B cell (primary cell): ENCODE data around the gene TGDS. TPM values are rescaled to one million over a fixed set of nuclear protein-coding genes. Genes with fewer than 3 reads are reported as not detected.
"Not testable (repeated sequence)": the region's sequence is repeated elsewhere in the genome, so short reads cannot be mapped to it uniquely, and the experiment has no call there.

ENCODE experiments used
- ATAC-seq: fragments of 200-7000 bp; cut with Tn5 transposase; one replicate; pipeline ENCODE4 v1.10.0; 2021; ENCODE audit warnings: low read depth, mild to moderate bottlenecking, moderate number of reproducible peaks, moderate library complexity
- CTCF ChIA-PET: fragments of 350-600 bp; sonication (Branson Sonifier 250); formaldehyde crosslinking; loops from one replicate; lab custom pipeline; 2021; ENCODE audit warnings: antibody characterized with exemption, inconsistent platforms; lab: Charles Lee
- POLR2A ChIA-PET: fragments of 350-600 bp; sonication (Branson Sonifier 250); formaldehyde crosslinking; loops from one replicate; lab custom pipeline; 2021; ENCODE audit warnings: antibody characterized with exemption; lab: Charles Lee
- DNase-seq: peaks from one replicate; pipeline ENCODE4 v3.0.0; 2013
- H2AFZ ChIP-seq: 2 replicates; pipeline ENCODE4 v1.6.1; 2012; ENCODE audit warnings: mild to moderate bottlenecking, low read depth, low read length; ENCODE audit not compliant: insufficient read depth, poor library complexity, severe bottlenecking
- H3K27ac ChIP-seq, 2 donors: 1 replicate in 1 of 2; 2 replicates in 1 of 2; pipeline ENCODE4 v1.5.1; 2012 to 2013; ENCODE audit warnings: low read length in 2 of 2, mild to moderate bottlenecking in 2 of 2, moderate library complexity in 1 of 2
- H3K27me3 ChIP-seq, 4 experiments: fragments of 200-600 bp in 1 of 4; sonication (generic) in 1 of 4; replicated peaks in 1 of 4; 1 replicate in 2 of 4; 2 replicates in 2 of 4; pipeline versions ENCODE4 v1.6.1 to v1.7.0; 2013 to 2016; ENCODE audit warnings: low read length in 3 of 4, mild to moderate bottlenecking in 2 of 4, mixed read lengths in 1 of 4, moderate library complexity in 1 of 4; ENCODE audit not compliant: insufficient read depth in 4 of 4, control insufficient read depth in 3 of 4; ENCODE audit errors: control extremely low read depth in 1 of 4
- H3K36me3 ChIP-seq, 2 experiments: replicated peaks in 1 of 2; 1 replicate in 1 of 2; 2 replicates in 1 of 2; pipeline versions ENCODE4 v1.6.1 to v1.7.1; 2013; ENCODE audit warnings: low read length in 1 of 2; ENCODE audit not compliant: insufficient read depth in 2 of 2, control insufficient read depth in 1 of 2; ENCODE audit errors: control extremely low read depth in 1 of 2, extremely low read depth in 1 of 2
- H3K4me1 ChIP-seq, 2 donors: fragments of 200-600 bp in 1 of 2; sonication (generic) in 1 of 2; 1 replicate in 1 of 2; 2 replicates in 1 of 2; pipeline versions ENCODE4 v1.5.1 to v1.6.1; 2013 to 2017; ENCODE audit warnings: low read length in 2 of 2; ENCODE audit not compliant: control insufficient read depth in 2 of 2, insufficient read depth in 2 of 2
- H3K4me2 ChIP-seq: replicated peaks from 2 replicates; pipeline ENCODE3; 2012; ENCODE audit warnings: mild to moderate bottlenecking, low read depth, low read length; ENCODE audit not compliant: poor library complexity, severe bottlenecking
- H3K4me3 ChIP-seq, 5 experiments: fragments of 200-600 bp in 1 of 5; sonication (generic) in 1 of 5; 1 replicate in 3 of 5; 2 replicates in 2 of 5; pipeline versions ENCODE4 v1.5.1 to v1.7.0; 2011 to 2016; ENCODE audit warnings: low read length in 4 of 5, mild to moderate bottlenecking in 4 of 5, low read depth in 2 of 5, control low read depth in 1 of 5, moderate library complexity in 1 of 5; ENCODE audit not compliant: insufficient read depth in 1 of 5; ENCODE audit errors: control extremely low read depth in 1 of 5, extremely low read depth in 1 of 5
- H3K79me2 ChIP-seq: fragments of 200-600 bp; sonication (generic); one replicate; pipeline ENCODE4 v1.6.0; 2016; ENCODE audit warnings: low read length; ENCODE audit not compliant: control insufficient read depth, insufficient read depth
- H3K9ac ChIP-seq: fragments of 200-600 bp; sonication (generic); 2 replicates; pipeline ENCODE4 v1.6.1; 2017; ENCODE audit warnings: mild to moderate bottlenecking, low read length, moderate library complexity
- H3K9me3 ChIP-seq, 3 donors: one replicate each; pipeline versions ENCODE4 v1.6.1 to v1.7.1; 2013; ENCODE audit warnings: low read length in 2 of 3; ENCODE audit not compliant: control insufficient read depth in 2 of 3, insufficient read depth in 1 of 3; ENCODE audit errors: control extremely low read depth in 1 of 3
- H4K20me1 ChIP-seq: 2 replicates; pipeline ENCODE4 v1.6.0; 2012; ENCODE audit warnings: mild to moderate bottlenecking, low read length; ENCODE audit not compliant: insufficient read depth, control insufficient read depth, poor library complexity, severe bottlenecking
- H3K27ac Mint-ChIP-seq: one replicate; pipeline ENCODE4 v1.8.0; 2021; ENCODE audit warnings: mixed read lengths
- H3K27me3 Mint-ChIP-seq: one replicate; pipeline ENCODE4 v1.8.0; 2021; ENCODE audit warnings: mixed read lengths
- H3K4me1 Mint-ChIP-seq: one replicate; pipeline ENCODE4 v1.8.0; 2021; ENCODE audit warnings: mixed read lengths
- H3K4me3 Mint-ChIP-seq: one replicate; pipeline ENCODE4 v1.8.0; 2021; ENCODE audit warnings: mixed read lengths
- H3K9me3 Mint-ChIP-seq: one replicate; pipeline ENCODE4 v1.8.0; 2022; ENCODE audit warnings: mixed read lengths; ENCODE audit not compliant: insufficient read depth
- EZH2 ChIP-seq: IDR thresholded peaks from 2 replicates; pipeline ENCODE4 v1.6.1; 2012; ENCODE audit warnings: borderline replicate concordance, low read depth, mild to moderate bottlenecking, moderate library complexity, low read length; ENCODE audit not compliant: insufficient read depth, poor library complexity, severe bottlenecking
- WGBS: methylation state at CpG from one replicate; pipeline ENCODE4 v1.1.5; 2013; ENCODE audit warnings: missing lambda C conversion rate; ENCODE audit not compliant: insufficient coverage; 5-methylcytosine and 5-hydroxymethylcytosine counted together
- intact Hi-C: fragments of 100-400 bp; cut with micrococcal nuclease; formaldehyde crosslinking; loops from one replicate; pipeline ENCODE4 v1.10.0; 2022
- polyA plus RNA-seq: library from polyadenylated mRNA; depleted of rRNA; stranded (reverse); fragments of >200 nt; gene quantifications from 2 replicates; pipeline ENCODE4 v1.2.3, GENCODE V29; 2012
- total RNA-seq, 2 donors: library from RNA; stranded (reverse); fragments of 120-200 nt in 1 of 2; gene quantifications; 1 replicate in 1 of 2; 2 replicates in 1 of 2; pipeline versions ENCODE4 v1.2.3 to v1.2.4, GENCODE V29; 2013 to 2022
- TF ChIP-seq, protein P1 (sequence below): fragments of 200-600 bp; IDR thresholded peaks from one replicate; pipeline ENCODE4 v1.8.0; 2022; ENCODE audit warnings: antibody characterized with exemption, mild to moderate bottlenecking

Gene TGDS
- total and polyA plus RNA-seq, 2 donors (not counting 1 experiment from before 2014, with no cell fraction given) = 11.7 to 14.7 TPM

DNA sequence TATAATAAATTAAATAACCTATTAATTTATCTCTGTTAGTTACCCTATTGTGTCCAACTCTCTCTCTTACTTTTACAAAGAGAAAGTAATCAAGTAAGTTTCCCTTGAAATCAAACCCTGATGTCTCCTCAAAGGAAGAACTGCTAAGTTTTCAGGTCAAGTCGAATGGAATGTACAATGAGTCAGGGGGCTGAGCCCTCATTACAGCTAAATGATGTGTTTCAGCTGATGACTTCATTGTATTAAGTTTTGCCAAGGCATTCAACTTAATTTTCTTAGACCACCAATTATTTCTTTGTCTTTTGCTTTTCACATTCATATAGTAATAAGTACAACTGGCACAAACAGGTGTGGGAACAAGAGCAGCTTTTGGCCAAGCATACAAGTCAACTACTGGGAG lies 61.8 kb downstream of the TGDS start:
- H3K4me2 ChIP-seq = no peak overlapping the region
- H3K9me3 Mint-ChIP-seq = no peaks in the 10 kb centered on the region
- ATAC-seq (no peak), DNase-seq (no peak)
- no CpG with 5 or more reads among the region's 1 CpG for WGBS
- H3K27ac Mint-ChIP-seq = no peak overlapping the region
- H3K36me3 ChIP-seq = no peaks in the 10 kb centered on the region
- H3K27ac ChIP-seq = no peak overlapping the region
- intact Hi-C loops = no loop called here
- H4K20me1 ChIP-seq = no peaks in the 10 kb centered on the region
- CTCF ChIA-PET = no interaction called here
- no peaks in the 10 kb centered on the region for H3K4me1 ChIP-seq
- H3K4me1 Mint-ChIP-seq = no peaks in the 10 kb centered on the region
- H3K4me3 Mint-ChIP-seq = no peak overlapping the region
- no peaks in the 10 kb centered on the region for H3K27me3 ChIP-seq
- H3K9ac ChIP-seq = no peak overlapping the region
- peaks cover 0 to 1% (median 0%) of the 10 kb centered on the region in 3 donors for H3K9me3 ChIP-seq
- no peak overlapping the region for H2AFZ ChIP-seq
- TF ChIP-seq, protein P1, sequence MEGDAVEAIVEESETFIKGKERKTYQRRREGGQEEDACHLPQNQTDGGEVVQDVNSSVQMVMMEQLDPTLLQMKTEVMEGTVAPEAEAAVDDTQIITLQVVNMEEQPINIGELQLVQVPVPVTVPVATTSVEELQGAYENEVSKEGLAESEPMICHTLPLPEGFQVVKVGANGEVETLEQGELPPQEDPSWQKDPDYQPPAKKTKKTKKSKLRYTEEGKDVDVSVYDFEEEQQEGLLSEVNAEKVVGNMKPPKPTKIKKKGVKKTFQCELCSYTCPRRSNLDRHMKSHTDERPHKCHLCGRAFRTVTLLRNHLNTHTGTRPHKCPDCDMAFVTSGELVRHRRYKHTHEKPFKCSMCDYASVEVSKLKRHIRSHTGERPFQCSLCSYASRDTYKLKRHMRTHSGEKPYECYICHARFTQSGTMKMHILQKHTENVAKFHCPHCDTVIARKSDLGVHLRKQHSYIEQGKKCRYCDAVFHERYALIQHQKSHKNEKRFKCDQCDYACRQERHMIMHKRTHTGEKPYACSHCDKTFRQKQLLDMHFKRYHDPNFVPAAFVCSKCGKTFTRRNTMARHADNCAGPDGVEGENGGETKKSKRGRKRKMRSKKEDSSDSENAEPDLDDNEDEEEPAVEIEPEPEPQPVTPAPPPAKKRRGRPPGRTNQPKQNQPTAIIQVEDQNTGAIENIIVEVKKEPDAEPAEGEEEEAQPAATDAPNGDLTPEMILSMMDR = no peak
- TF ChIP-seq EZH2 = no peak
- H3K79me2 ChIP-seq = no peaks in the 10 kb centered on the region
- H3K27me3 Mint-ChIP-seq = peaks cover 16% of the 10 kb centered on the region
- no peak overlapping the region for H3K4me3 ChIP-seq
- POLR2A ChIA-PET = no interaction called here

DNA sequence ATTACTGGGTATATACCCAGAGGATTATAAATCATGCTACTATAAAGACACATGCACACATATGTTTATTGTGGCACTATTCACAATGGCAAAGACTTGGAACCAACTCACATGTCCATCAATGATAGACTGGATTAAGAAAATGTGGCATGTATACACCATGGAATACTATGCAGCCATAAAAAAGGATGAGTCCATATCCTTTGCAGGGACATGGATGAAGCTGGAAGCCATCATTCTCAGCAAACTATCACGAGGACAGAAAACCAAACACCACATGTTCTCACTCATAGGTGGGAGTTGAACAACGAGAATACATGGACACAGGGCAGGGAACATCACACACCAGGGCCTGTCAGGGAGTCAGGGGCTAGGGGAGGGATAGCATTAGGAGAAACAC lies 63.7 kb downstream of the TGDS start:
- H3K79me2 ChIP-seq, intact Hi-C loops, H3K9me3 Mint-ChIP-seq, H2AFZ ChIP-seq, POLR2A ChIA-PET, H3K9ac ChIP-seq, H3K4me3 ChIP-seq, DNase-seq, H3K9me3 ChIP-seq, CTCF ChIA-PET, H4K20me1 ChIP-seq, H3K4me1 ChIP-seq, H3K4me1 Mint-ChIP-seq, ATAC-seq, H3K27ac ChIP-seq, H3K4me3 Mint-ChIP-seq, H3K4me2 ChIP-seq, H3K36me3 ChIP-seq, H3K27me3 ChIP-seq: not testable (repeated sequence)
- Mint-ChIP-seq H3K27ac (peak overlapping the region; percentile 4), H3K27me3 (peaks cover 24% of the 10 kb centered on the region)
- WGBS = no CpG with 5 or more reads among the region's 2 CpGs

DNA sequence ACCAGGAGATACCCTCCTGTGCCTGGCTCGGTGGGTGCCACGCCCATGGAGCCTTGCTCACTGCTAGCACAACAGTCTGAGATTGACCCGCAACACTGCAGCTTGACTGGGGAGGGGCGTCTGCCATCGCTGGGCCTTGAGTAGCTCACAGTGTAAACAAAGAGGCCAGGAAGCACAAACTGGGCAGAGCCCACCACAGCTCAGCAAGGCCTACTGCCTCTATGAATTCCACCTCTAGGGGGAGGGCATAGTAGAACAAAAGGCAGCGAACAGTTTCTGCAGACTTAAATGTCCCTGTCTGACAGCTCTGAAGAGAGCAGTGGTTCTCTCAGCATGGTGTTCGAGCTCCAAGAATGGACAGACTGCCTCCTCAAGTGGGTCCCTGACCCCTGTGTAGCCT lies 69.0 kb downstream of the TGDS start:
- H3K9me3 Mint-ChIP-seq, CTCF ChIA-PET, H3K27ac Mint-ChIP-seq, ATAC-seq, H3K4me1 Mint-ChIP-seq, H3K9me3 ChIP-seq, H3K4me3 ChIP-seq, H3K4me2 ChIP-seq, H3K4me3 Mint-ChIP-seq, H4K20me1 ChIP-seq, H3K27ac ChIP-seq, H3K4me1 ChIP-seq, POLR2A ChIA-PET, H2AFZ ChIP-seq, H3K36me3 ChIP-seq, H3K9ac ChIP-seq, H3K79me2 ChIP-seq, DNase-seq, intact Hi-C loops, H3K27me3 ChIP-seq: not testable (repeated sequence)
- H3K27me3 Mint-ChIP-seq = peaks cover 29% of the 10 kb centered on the region
- 73% methylated on average over 7 of the region's 7 CpGs for WGBS
